ENCODE measurements around the gene ATE1. TPM values are rescaled to one million over a fixed set of nuclear protein-coding genes. Genes with fewer than 3 reads are reported as not detected.
"Not testable (repeated sequence)": the region's sequence is repeated elsewhere in the genome, so short reads cannot be mapped to it uniquely, and the experiment has no call there.

Gene ATE1
- total and polyA plus RNA-seq, 11 donors: 15.2 to 50.1 (median 39.9) TPM

DNA sequence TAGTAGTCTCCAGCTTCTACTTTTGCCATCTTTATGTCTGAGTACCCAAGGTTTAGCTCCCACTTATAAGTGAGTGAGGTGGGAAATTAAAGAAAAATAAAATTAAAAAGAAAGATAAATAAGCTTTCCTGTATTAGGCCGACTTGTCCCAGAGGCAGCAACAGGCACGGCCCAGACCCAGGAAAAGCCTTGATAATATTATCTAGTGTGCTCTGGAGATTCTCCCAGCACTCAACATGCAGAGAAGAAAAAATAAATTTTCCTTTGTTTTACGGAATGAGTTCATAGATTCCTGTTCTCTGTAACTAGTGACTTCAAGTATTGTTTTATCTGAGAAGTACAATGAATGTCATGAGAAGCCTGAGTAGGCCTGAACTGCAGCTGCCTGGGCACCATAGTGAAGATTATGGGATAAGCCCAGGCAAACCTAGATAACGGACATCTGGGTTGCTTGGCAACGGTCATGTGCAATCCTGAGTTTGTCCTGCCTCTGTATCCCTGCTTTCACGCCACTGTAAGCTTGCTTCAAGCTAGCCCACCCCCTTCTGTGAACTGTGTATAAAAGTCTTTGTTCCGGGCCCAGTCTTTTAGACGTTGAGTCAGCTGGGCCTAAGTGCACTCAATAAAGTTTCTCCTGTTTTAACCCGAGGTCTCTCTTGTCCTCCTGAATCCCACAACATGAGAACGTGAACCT lies 6.4 kb downstream of the ATE1 start:
- peaks cover 0 to 45% (median 17%) of the 10 kb centered on the region in 12 donors for H3K4me1 ChIP-seq
- H3K9me3 ChIP-seq: no peaks in the 10 kb centered on the region
- intact Hi-C loops (cut with DNase I): loop anchor here in 1 of 10 donors (10.0 kb wide), 1 partner anchor 133 kb away; no protein-coding TSS in a partner anchor
- H3K4me3 ChIP-seq: no peak overlapping the region
- 43 to 44% (median 43%) methylated on average over 10 of the region's 10 CpGs for WGBS, 4 donors
- peaks cover 0 to 48% (median 31%) of the 10 kb centered on the region in 9 donors for H3K36me3 ChIP-seq
- ATAC-seq (peak in 2 of 4 donors; percentile 10 to 17), DNase-seq (no peak)
- TF ChIP-seq, protein P1, sequence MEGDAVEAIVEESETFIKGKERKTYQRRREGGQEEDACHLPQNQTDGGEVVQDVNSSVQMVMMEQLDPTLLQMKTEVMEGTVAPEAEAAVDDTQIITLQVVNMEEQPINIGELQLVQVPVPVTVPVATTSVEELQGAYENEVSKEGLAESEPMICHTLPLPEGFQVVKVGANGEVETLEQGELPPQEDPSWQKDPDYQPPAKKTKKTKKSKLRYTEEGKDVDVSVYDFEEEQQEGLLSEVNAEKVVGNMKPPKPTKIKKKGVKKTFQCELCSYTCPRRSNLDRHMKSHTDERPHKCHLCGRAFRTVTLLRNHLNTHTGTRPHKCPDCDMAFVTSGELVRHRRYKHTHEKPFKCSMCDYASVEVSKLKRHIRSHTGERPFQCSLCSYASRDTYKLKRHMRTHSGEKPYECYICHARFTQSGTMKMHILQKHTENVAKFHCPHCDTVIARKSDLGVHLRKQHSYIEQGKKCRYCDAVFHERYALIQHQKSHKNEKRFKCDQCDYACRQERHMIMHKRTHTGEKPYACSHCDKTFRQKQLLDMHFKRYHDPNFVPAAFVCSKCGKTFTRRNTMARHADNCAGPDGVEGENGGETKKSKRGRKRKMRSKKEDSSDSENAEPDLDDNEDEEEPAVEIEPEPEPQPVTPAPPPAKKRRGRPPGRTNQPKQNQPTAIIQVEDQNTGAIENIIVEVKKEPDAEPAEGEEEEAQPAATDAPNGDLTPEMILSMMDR (IDR thresholded peaks at IDR 0.05): no peak
- H3K27ac ChIP-seq: peak overlapping the region in 8 of 12 donors; percentile 15 to 66 (median 52)
- H3K27me3 ChIP-seq: no peaks in the 10 kb centered on the region

DNA sequence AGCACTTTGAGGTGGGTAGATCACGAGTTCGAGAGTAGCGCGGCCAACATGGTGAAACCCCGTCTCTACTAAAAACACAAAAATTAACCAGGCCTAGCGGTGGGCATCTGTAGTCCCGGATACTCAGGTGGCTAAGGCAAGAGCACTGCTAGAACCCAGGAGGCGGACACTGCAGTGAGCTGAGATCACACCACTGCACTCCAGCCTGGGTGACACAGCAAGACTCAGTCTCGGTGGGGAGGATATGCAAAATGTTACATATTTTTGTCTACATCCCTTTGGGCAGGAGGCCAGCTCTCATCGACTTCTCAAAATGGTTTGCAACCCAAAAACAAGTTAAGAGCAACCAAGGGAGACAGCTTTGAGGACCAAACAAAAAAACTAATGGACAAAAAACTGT lies 8.2 kb downstream of the ATE1 start:
- Histone ChIP-seq H3K27ac (no peak overlapping the region), H3K4me3 (no peak overlapping the region), H3K4me1 (peaks cover 0 to 33% (median 11%) of the 10 kb centered on the region in 12 donors), H3K36me3 (peaks cover 0 to 54% (median 39%) of the 10 kb centered on the region in 9 donors), H3K9me3 (no peaks in the 10 kb centered on the region), H3K27me3 (no peaks in the 10 kb centered on the region)
- ATAC-seq: no peak
- TF ChIP-seq, protein P1 (IDR thresholded peaks at IDR 0.05): no peak
- no peak for TF ChIP-seq POLR2A (IDR thresholded peaks at IDR 0.05)
- no peak for DNase-seq
- 85 to 91% (median 88%) methylated on average over 10 of the region's 10 CpGs for WGBS, 4 donors
- intact Hi-C loops (cut with DNase I): loop anchor here in 1 of 10 donors (10.0 kb wide), 1 partner anchor 135 kb away; no protein-coding TSS in a partner anchor

- H3K27me3 ChIP-seq; H3K27ac ChIP-seq; DNase-seq; H3K9me3 ChIP-seq; ATAC-seq; intact Hi-C loops (cut with DNase I); H3K4me3 ChIP-seq: not testable (repeated sequence)
- H3K4me1 ChIP-seq: peaks cover 0 to 33% (median 13%) of the 10 kb centered on the region in 12 donors
- 89 to 100% (median 97%) methylated on average over 7 of the region's 7 CpGs for WGBS, 4 donors
- H3K36me3 ChIP-seq: peaks cover 0 to 56% (median 43%) of the 10 kb centered on the region in 9 donors
These were observed 9.0 kb downstream of the ATE1 start for GRCh38 chr10:121918800-121919199.

- H3K27me3 ChIP-seq: no peaks in the 10 kb centered on the region
- H3K4me1 ChIP-seq: peaks cover 0 to 32% (median 8%) of the 10 kb centered on the region in 12 donors
- intact Hi-C loops (cut with DNase I): no loop called here
- peaks cover 0 to 55% (median 52%) of the 10 kb centered on the region in 9 donors for H3K36me3 ChIP-seq
- TF ChIP-seq, protein P1 (IDR thresholded peaks at IDR 0.05): no peak
- TF ChIP-seq POLR2A (IDR thresholded peaks at IDR 0.05): no peak
- no peak overlapping the region for H3K4me3 ChIP-seq
- DNase-seq (no peak), ATAC-seq (peak; percentile 45 to 64 (median 60))
- H3K9me3 ChIP-seq: no peaks in the 10 kb centered on the region
- H3K27ac ChIP-seq: peak overlapping the region in 8 of 12 donors; percentile 14 to 57 (median 28)
- WGBS, 4 donors: 68 to 81% (median 75%) methylated on average over 6 of the region's 6 CpGs
These were observed 13.2 kb downstream of the ATE1 start for GRCh38 chr10:121914661-121915060.

Measured in heart left ventricle (tissue), 16 donors.